ENCODE results near the gene NRIP1. TPM values are rescaled to one million over a fixed set of nuclear protein-coding genes. Genes with fewer than 3 reads are reported as not detected.

Gene NRIP1
- total and polyA plus RNA-seq, 7 donors = 10.2 to 35.3 (median 26.3) TPM

DNA sequence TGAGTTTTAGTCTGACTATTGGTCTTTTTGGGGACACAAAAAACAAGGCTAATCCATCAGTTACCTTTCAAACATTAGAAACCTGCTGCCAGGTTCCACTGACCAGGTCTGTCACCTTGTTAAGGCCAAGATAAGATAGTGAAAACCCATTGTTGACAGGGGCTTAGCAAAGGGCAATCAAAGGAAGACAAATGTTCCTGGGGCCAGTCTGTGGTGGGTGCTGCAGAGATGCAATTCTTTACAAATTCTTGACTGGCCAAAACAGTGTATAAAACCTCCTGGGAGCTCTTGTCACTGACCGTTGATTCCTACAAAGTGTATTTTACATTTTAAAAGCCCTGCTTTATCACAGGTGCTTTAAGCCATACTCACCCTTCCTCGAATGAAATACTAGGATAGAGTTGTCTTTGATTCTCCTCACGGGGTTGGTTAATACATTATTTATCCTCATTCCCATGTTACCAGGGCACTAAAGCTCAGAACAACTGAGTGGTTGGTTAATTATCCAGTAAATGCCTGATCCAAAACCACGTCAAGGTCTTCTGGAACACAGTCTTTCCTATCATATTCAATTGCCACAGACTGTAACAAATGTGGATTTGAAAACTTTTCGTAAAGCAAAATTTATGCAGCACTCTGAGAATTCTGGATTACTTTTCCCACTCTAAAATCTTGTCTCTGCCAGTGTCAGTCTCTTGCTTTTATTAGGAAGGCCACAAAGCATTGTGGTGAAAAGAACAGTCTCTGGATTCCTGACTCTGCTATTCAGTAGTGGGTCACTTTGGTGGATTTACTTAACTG, 77.2 kb downstream of the NRIP1 start:
- no peak for TF ChIP-seq POLR2A (IDR thresholded peaks at IDR 0.05)
- TF ChIP-seq, protein P1, sequence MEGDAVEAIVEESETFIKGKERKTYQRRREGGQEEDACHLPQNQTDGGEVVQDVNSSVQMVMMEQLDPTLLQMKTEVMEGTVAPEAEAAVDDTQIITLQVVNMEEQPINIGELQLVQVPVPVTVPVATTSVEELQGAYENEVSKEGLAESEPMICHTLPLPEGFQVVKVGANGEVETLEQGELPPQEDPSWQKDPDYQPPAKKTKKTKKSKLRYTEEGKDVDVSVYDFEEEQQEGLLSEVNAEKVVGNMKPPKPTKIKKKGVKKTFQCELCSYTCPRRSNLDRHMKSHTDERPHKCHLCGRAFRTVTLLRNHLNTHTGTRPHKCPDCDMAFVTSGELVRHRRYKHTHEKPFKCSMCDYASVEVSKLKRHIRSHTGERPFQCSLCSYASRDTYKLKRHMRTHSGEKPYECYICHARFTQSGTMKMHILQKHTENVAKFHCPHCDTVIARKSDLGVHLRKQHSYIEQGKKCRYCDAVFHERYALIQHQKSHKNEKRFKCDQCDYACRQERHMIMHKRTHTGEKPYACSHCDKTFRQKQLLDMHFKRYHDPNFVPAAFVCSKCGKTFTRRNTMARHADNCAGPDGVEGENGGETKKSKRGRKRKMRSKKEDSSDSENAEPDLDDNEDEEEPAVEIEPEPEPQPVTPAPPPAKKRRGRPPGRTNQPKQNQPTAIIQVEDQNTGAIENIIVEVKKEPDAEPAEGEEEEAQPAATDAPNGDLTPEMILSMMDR (IDR thresholded peaks at IDR 0.05) = no peak
- TF ChIP-seq POLR2AphosphoS5 (IDR thresholded peaks at IDR 0.05) = no peak
- no peak for TF ChIP-seq EP300 (IDR thresholded peaks at IDR 0.05)
- WGBS, 2 donors = 83 to 86% methylated on average over 5 of the region's 5 CpGs
- no peaks in the 10 kb centered on the region for H3K27me3 ChIP-seq
- peaks cover 0 to 20% (median 15%) of the 10 kb centered on the region in 4 donors for H3K4me1 ChIP-seq
- no peaks in the 10 kb centered on the region for H3K36me3 ChIP-seq
- intact Hi-C loops (cut with DNase I) = no loop called here
- no peaks in the 10 kb centered on the region for H3K9me3 ChIP-seq
- DNase-seq = no peak
- H3K4me3 ChIP-seq = no peak overlapping the region
- H3K27ac ChIP-seq = no peak overlapping the region

DNA sequence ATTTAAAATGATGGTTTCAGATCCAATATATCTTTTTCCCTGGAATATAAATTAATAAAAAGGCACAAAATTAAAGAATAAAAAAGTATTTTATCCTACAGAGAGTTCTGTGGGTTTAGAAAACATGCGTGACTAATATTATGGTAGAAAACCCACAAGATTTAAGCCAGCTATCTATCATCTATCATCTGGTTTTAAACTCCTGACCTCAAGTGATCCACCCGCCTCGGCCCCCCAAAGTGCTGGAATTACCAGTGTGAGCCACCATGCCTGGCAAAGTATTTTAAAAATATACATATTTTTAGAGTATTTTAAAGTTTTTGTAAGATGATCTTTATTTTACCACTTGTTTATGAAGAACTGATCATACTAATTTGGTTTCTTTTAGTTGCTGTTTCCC, 79.5 kb downstream of the NRIP1 start:
- H3K27ac ChIP-seq = no peak overlapping the region
- peaks cover 0 to 17% (median 13%) of the 10 kb centered on the region in 4 donors for H3K4me1 ChIP-seq
- 85 to 89% methylated on average over 3 of the region's 3 CpGs for WGBS, 2 donors
- no peaks in the 10 kb centered on the region for H3K27me3 ChIP-seq
- TF ChIP-seq POLR2A (IDR thresholded peaks at IDR 0.05) = no peak
- no peak for TF ChIP-seq POLR2AphosphoS5 (IDR thresholded peaks at IDR 0.05)
- TF ChIP-seq, protein P1 (IDR thresholded peaks at IDR 0.05) = no peak
- no peak for TF ChIP-seq EP300 (IDR thresholded peaks at IDR 0.05)
- no peak overlapping the region for H3K4me3 ChIP-seq
- no peak for DNase-seq
- intact Hi-C loops (cut with DNase I) = no loop called here
- no peaks in the 10 kb centered on the region for H3K36me3 ChIP-seq
- H3K9me3 ChIP-seq = no peaks in the 10 kb centered on the region

DNA sequence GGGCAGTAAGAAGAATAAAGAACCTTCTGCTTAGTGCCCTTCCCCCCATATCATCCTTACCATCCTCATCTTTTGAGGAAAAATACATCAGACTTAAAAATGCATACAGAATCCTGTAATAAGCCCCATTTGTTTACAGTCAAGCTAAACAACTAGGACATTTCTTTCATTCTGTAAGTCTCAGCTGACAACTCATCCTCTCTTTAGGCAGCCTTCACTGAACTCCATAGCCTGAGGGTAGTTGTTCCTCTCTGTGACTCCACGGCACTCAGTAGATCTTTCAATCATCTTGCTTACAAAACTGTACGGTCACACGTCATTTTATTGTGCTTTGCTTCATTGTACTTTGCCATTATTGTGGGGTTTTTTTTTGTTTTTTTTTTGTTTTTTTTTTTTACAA, 82.5 kb downstream of the NRIP1 start:
- Histone ChIP-seq H3K27ac (no peak overlapping the region), H3K27me3 (no peaks in the 10 kb centered on the region), H3K9me3 (no peaks in the 10 kb centered on the region), H3K4me3 (no peak overlapping the region), H3K36me3 (no peaks in the 10 kb centered on the region), H3K4me1 (peaks cover 0 to 10% (median 0%) of the 10 kb centered on the region in 4 donors)
- DNase-seq = no peak
- TF ChIP-seq EP300 (IDR thresholded peaks at IDR 0.05) (no peak), POLR2A (IDR thresholded peaks at IDR 0.05) (no peak), POLR2AphosphoS5 (IDR thresholded peaks at IDR 0.05) (no peak)
- TF ChIP-seq, protein P1 (IDR thresholded peaks at IDR 0.05) = no peak
- intact Hi-C loops (cut with DNase I) = no loop called here
- WGBS, 2 donors = 81 to 82% methylated on average over 3 of the region's 3 CpGs

DNA sequence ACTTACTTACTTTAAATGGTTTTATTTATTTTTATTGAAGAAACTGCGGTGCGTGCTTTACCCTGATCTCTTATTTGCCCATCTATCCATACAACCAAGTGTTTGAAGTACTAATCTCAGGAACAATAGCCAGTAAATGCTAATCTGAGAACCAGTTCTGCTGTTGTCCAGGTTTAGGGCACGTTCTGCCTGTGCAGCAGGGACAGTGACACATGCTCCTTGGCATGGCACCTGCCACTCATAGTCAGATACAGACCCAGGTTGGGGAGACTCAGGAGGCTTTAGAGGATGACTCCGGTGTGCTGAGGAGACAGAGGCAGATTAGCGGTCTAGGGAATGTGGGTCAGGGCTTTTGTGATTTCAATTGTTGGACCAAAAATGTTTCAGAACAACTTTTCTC, 83.6 kb downstream of the NRIP1 start:
- intact Hi-C loops (cut with DNase I) = no loop called here
- no peaks in the 10 kb centered on the region for H3K9me3 ChIP-seq
- TF ChIP-seq POLR2AphosphoS5 (IDR thresholded peaks at IDR 0.05) = no peak
- TF ChIP-seq, protein P1 (IDR thresholded peaks at IDR 0.05) = no peak
- TF ChIP-seq EP300 (IDR thresholded peaks at IDR 0.05) = no peak
- peaks cover 0 to 10% (median 5%) of the 10 kb centered on the region in 4 donors for H3K4me1 ChIP-seq
- 83 to 93% methylated on average over 5 of the region's 5 CpGs for WGBS, 2 donors
- no peak overlapping the region for H3K4me3 ChIP-seq
- no peak for DNase-seq
- H3K27me3 ChIP-seq = no peaks in the 10 kb centered on the region
- no peaks in the 10 kb centered on the region for H3K36me3 ChIP-seq
- H3K27ac ChIP-seq = no peak overlapping the region
